PFSK-1 (cell line): ENCODE data around the gene PPP2R2B.

Source experiments
- FOXP2 ChIP-seq: optimal IDR thresholded peaks from 2 replicates; pipeline ENCODE3; 2011; ENCODE audit warnings: borderline replicate concordance, control low read depth, inconsistent platforms; ENCODE audit not compliant: insufficient read depth; ENCODE audit errors: extremely low read length, extremely low read depth
- POLR2AphosphoS5 ChIP-seq: IDR thresholded peaks from 2 replicates; pipeline ENCODE4 v1.6.1; 2012; ENCODE audit warnings: low read depth, mild to moderate bottlenecking, control low read depth, low read length, moderate library complexity
- REST ChIP-seq, 2 experiments: IDR thresholded peaks; 2 replicates each; pipeline versions ENCODE4 v1.6.1 to v1.8.0; 2011 to 2012; ENCODE audit warnings: low read depth in 2 of 2, low read length in 2 of 2, control low read depth in 1 of 2, inconsistent platforms in 1 of 2, mild to moderate bottlenecking in 1 of 2, moderate library complexity in 1 of 2; ENCODE audit not compliant: insufficient read depth in 1 of 2
- SIN3A ChIP-seq: IDR thresholded peaks from 2 replicates; pipeline ENCODE4 v1.6.1; 2012; ENCODE audit warnings: mild to moderate bottlenecking, low read length, moderate library complexity, borderline replicate concordance; ENCODE audit not compliant: insufficient read depth
- TAF1 ChIP-seq: IDR thresholded peaks from 2 replicates; pipeline ENCODE4 v1.6.1; 2012; ENCODE audit warnings: low read length, control low read depth, borderline replicate concordance; ENCODE audit not compliant: insufficient read depth

Gene PPP2R2B

GRCh38 chr5:146832985-146833732 lies 45.4 kb downstream of the PPP2R2B start:
- TF ChIP-seq SIN3A, result no peak
- TF ChIP-seq TAF1, result no peak
- TF ChIP-seq POLR2AphosphoS5, result no peak
- no peak for TF ChIP-seq FOXP2
- TF ChIP-seq REST (IDR thresholded peaks at IDR 0.05; ENCODE audit: insufficient read depth in 1 of 2, low read depth in 2 of 2, low read length in 2 of 2), result no peak

- TF ChIP-seq SIN3A (no peak), TAF1 (no peak), POLR2AphosphoS5 (no peak), REST (IDR thresholded peaks at IDR 0.05; ENCODE audit: insufficient read depth in 1 of 2, low read depth in 2 of 2, low read length in 2 of 2) (no peak), FOXP2 (no peak)
Measured at GRCh38 chr5:146828385-146828784, 50.2 kb downstream of the PPP2R2B start.

DNA sequence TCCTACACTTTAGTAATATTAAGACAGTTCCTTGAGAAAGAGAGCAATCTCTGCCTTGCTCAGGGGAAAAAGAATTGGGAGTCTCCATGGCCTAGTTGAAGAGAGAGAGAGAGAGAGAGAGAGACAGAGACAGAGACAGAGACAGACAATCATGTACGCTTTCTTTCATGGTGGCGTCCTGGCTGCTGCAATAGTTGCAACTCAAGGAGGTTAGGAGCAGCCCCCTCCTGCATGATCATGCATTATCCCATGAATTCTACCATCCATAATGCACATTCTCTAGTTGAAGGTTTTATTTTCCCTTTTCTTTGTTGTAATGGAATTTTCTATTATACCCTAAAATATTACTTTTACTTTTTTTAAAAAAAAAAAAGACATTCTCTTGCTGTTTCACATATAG lies 50.7 kb downstream of the PPP2R2B start:
- no peak for TF ChIP-seq SIN3A
- no peak for TF ChIP-seq TAF1
- TF ChIP-seq REST (IDR thresholded peaks at IDR 0.05; ENCODE audit: insufficient read depth in 1 of 2, low read depth in 2 of 2, low read length in 2 of 2), result no peak
- TF ChIP-seq POLR2AphosphoS5, result no peak
- TF ChIP-seq FOXP2, result no peak

GRCh38 chr5:146825033-146825432 lies 53.5 kb downstream of the PPP2R2B start:
- TF ChIP-seq SIN3A (no peak), POLR2AphosphoS5 (no peak), FOXP2 (no peak), REST (IDR thresholded peaks at IDR 0.05; ENCODE audit: insufficient read depth in 1 of 2, low read depth in 2 of 2, low read length in 2 of 2) (peak; percentile 88 to 98), TAF1 (no peak)

DNA sequence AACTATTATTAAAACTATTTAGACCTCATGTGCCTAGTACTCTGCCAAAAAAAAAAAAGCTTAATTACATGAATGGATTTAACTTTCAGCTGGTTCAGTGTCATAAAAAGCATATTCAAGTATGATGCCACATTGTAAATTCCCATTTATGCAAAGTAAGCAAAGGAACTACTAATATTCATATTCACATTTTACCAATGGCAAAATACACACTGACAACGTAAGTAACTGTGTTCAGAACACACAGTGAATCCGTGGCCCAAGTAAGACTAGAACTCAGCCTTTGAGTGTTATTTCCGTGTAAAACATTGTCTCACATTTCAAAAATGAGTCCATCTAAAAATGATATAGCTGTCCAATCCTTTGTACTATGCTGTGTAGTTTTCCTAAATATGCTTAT lies 56.8 kb downstream of the PPP2R2B start:
- TF ChIP-seq POLR2AphosphoS5, result no peak
- TF ChIP-seq REST (IDR thresholded peaks at IDR 0.05; ENCODE audit: insufficient read depth in 1 of 2, low read depth in 2 of 2, low read length in 2 of 2), result no peak
- TF ChIP-seq TAF1, result no peak
- no peak for TF ChIP-seq FOXP2
- TF ChIP-seq SIN3A, result no peak
